Measurements from ENCODE around the gene ARHGEF10L. TPM values are rescaled to one million over a fixed set of nuclear protein-coding genes. Genes with fewer than 3 reads are reported as not detected.

The ARHGEF10L gene
- total RNA-seq, 2 experiments from 2014 or later, result not detected

- ChIA-PET POLR2A (no interaction called here), CTCF (no interaction called here)
- no peak for DNase-seq
- no peak for TF ChIP-seq CTCF (IDR thresholded peaks at IDR 0.05)
- H3K4me1 Mint-ChIP-seq (ENCODE audit: low read depth), result no peaks in the 10 kb centered on the region
- H3K27ac Mint-ChIP-seq, result no peak overlapping the region
- H3K36me3 Mint-ChIP-seq (ENCODE audit: low read depth), result no peaks in the 10 kb centered on the region
- ATAC-seq, result no peak
- intact Hi-C loops (cut with micrococcal nuclease), result loop anchor here (5.0 to 10.0 kb wide), 2 partner anchors 160 to 438 kb away; no protein-coding TSS in a partner anchor
- H3K9me3 Mint-ChIP-seq, result no peaks in the 10 kb centered on the region
- H3K4me3 Mint-ChIP-seq, result no peak overlapping the region
- no peaks in the 10 kb centered on the region for H3K27me3 Mint-ChIP-seq
Measured at GRCh38 chr1:17664322-17664721, 124.8 kb downstream of the ARHGEF10L start.

DNA sequence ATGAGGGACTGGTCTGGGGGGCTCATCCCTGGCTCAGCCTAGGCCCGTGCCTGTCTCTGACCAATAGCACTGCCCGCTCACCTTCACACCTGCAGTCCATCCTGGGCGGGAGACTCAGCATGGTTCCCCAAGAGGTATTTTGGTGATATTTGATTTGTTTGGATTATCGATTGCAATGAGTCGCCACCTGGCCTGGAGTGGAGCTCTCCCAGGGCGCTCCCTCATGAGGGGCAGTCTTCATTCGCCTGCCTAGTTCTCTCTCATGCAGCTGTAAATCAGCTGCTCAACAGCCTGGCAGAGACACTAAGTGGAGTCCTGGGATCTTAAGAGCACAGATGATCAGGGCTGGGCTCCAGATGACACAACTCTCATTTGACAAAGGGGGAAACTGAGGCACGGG is 125.6 kb downstream of the ARHGEF10L start:
- ChIA-PET CTCF (no interaction called here), POLR2A (no interaction called here)
- TF ChIP-seq CTCF (IDR thresholded peaks at IDR 0.05), result no peak
- Mint-ChIP-seq H3K36me3 (ENCODE audit: low read depth) (no peaks in the 10 kb centered on the region), H3K27ac (no peak overlapping the region), H3K4me1 (ENCODE audit: low read depth) (no peaks in the 10 kb centered on the region), H3K27me3 (no peaks in the 10 kb centered on the region), H3K9me3 (no peaks in the 10 kb centered on the region), H3K4me3 (no peak overlapping the region)
- ATAC-seq, result no peak
- intact Hi-C loops (cut with micrococcal nuclease), result loop anchor here (10.0 kb wide), 1 partner anchor 160 kb away; no protein-coding TSS in a partner anchor
- no peak for DNase-seq

GRCh38 chr1:17665950-17666720 is 126.6 kb downstream of the ARHGEF10L start:
- ChIA-PET CTCF (no interaction called here), POLR2A (no interaction called here)
- DNase-seq (no peak), ATAC-seq (no peak)
- H3K36me3 Mint-ChIP-seq (ENCODE audit: low read depth), result no peaks in the 10 kb centered on the region
- H3K4me1 Mint-ChIP-seq (ENCODE audit: low read depth), result no peaks in the 10 kb centered on the region
- no peak overlapping the region for H3K4me3 Mint-ChIP-seq
- no peaks in the 10 kb centered on the region for H3K27me3 Mint-ChIP-seq
- H3K9me3 Mint-ChIP-seq, result no peaks in the 10 kb centered on the region
- no peak overlapping the region for H3K27ac Mint-ChIP-seq
- TF ChIP-seq CTCF (IDR thresholded peaks at IDR 0.05), result no peak
- intact Hi-C loops (cut with micrococcal nuclease), result loop anchor here (10.0 kb wide), 1 partner anchor 159 kb away; no protein-coding TSS in a partner anchor

DNA sequence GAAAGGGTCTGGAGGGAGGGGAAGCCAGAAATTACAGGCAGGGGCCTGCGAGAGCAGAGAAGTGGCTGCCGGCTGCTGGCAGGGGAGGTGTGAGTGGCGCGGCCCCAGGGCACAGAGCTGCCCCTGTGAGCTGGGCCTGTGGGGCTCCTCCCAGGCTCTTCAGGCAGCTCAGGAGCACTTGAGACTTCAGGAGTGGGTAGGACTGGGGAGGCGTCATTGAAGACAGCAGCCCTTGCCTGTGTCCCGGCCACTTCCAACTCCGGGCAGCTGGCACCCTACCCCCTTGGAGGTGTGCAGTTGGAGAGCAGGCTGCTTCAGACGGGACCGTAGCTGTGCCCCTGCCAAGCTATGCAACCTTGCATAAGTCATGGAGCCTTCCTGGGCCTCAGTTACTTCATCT is 128.1 kb downstream of the ARHGEF10L start:
- ATAC-seq, result no peak
- ChIA-PET POLR2A (no interaction called here), CTCF (no interaction called here)
- Mint-ChIP-seq H3K4me3 (no peak overlapping the region), H3K4me1 (ENCODE audit: low read depth) (no peaks in the 10 kb centered on the region), H3K27ac (no peak overlapping the region), H3K9me3 (no peaks in the 10 kb centered on the region), H3K27me3 (no peaks in the 10 kb centered on the region), H3K36me3 (ENCODE audit: low read depth) (no peaks in the 10 kb centered on the region)
- intact Hi-C loops (cut with micrococcal nuclease), result loop anchor here (10.0 kb wide), 1 partner anchor 157 kb away; no protein-coding TSS in a partner anchor
- no peak for TF ChIP-seq CTCF (IDR thresholded peaks at IDR 0.05)
- DNase-seq, result no peak

- intact Hi-C loops (cut with micrococcal nuclease), result loop anchor here (10.0 kb wide), 1 partner anchor 157 kb away; no protein-coding TSS in a partner anchor
- CTCF ChIA-PET, result no interaction called here
- H3K27ac Mint-ChIP-seq, result no peak overlapping the region
Measured at GRCh38 chr1:17668195-17668594, 128.7 kb downstream of the ARHGEF10L start.

More at GRCh38 chr1:17668195-17668594, 128.7 kb downstream of the ARHGEF10L start:
- ATAC-seq (no peak), DNase-seq (no peak)
- Mint-ChIP-seq H3K9me3 (no peaks in the 10 kb centered on the region), H3K4me3 (no peak overlapping the region), H3K36me3 (ENCODE audit: low read depth) (no peaks in the 10 kb centered on the region), H3K4me1 (ENCODE audit: low read depth) (no peaks in the 10 kb centered on the region), H3K27me3 (no peaks in the 10 kb centered on the region)
- TF ChIP-seq CTCF (IDR thresholded peaks at IDR 0.05), result no peak
- POLR2A ChIA-PET, result no interaction called here

Data from activated CD8-positive, alpha-beta T cell treated with anti-CD3 and anti-CD28 coated beads for 36 hours (primary cell).